Esophagus squamous epithelium (tissue), 5 donors: ENCODE measurements around the gene CCDC92. TPM values are rescaled to one million over a fixed set of nuclear protein-coding genes. Genes with fewer than 3 reads are reported as not detected.

Experiments
- DNase-seq: peaks from one replicate; lab custom pipeline; 2025; lab: John Stamatoyannopoulos, UW
- H3K27ac ChIP-seq, 4 donors: fragments of 200-600 bp; sonication (generic); one replicate each; pipeline ENCODE4 v1.5.1; 2016 to 2019; ENCODE audit warnings: mild to moderate bottlenecking in 1 of 4
- H3K27me3 ChIP-seq, 4 donors: fragments of 200-600 bp; sonication (generic); 1 replicate in 3 of 4; 2 replicates in 1 of 4; pipeline versions ENCODE4 v1.5.1 to v1.6.0; 2017 to 2021; ENCODE audit warnings: antibody characterized with exemption in 1 of 4
- H3K36me3 ChIP-seq, 3 donors: fragments of 200-600 bp; sonication (generic); one replicate each; pipeline ENCODE4 v1.5.1; 2016 to 2019
- H3K4me1 ChIP-seq, 3 donors: fragments of 200-600 bp; sonication (generic); one replicate each; pipeline ENCODE4 v1.5.1; 2017 to 2019
- H3K4me3 ChIP-seq, 4 donors: fragments of 200-600 bp; sonication (generic); 1 replicate in 3 of 4; 2 replicates in 1 of 4; pipeline ENCODE4 v1.5.1; 2016 to 2019; ENCODE audit warnings: mild to moderate bottlenecking in 2 of 4, moderate library complexity in 1 of 4
- H3K9me3 ChIP-seq, 3 donors: fragments of 200-600 bp; sonication (generic); one replicate each; pipeline ENCODE4 v1.5.1; 2016 to 2019
- POLR2A ChIP-seq, 4 donors: fragments of 450-650 bp; IDR thresholded peaks; one replicate each; pipeline ENCODE4 v1.6.1; 2017; ENCODE audit warnings: antibody characterized with exemption in 4 of 4, mild to moderate bottlenecking in 4 of 4, moderate library complexity in 3 of 4
- WGBS, 2 donors: methylation state at CpG; one replicate each; pipeline ENCODE4 v1.1.5; 2018; 5-methylcytosine and 5-hydroxymethylcytosine counted together
- intact Hi-C: fragments of 100-400 bp; cut with DNase I; formaldehyde crosslinking; loops from one replicate; pipeline ENCODE4 v1.15.0; 2022
- total RNA-seq, 4 donors: library from RNA; depleted of rRNA; stranded (reverse); fragments of >200 nt; gene quantifications; one replicate each; pipeline ENCODE4 v1.1.0, GENCODE V29; 2016
- TF ChIP-seq, protein P1 (sequence below), 6 experiments: fragments of 450-650 bp in 4 of 6; fragments of 200-600 bp in 2 of 6; sonication (generic) in 2 of 6; IDR thresholded peaks; one replicate each; pipeline ENCODE4 v1.5.1; 2016 to 2019; ENCODE audit warnings: antibody characterized with exemption in 6 of 6, mild to moderate bottlenecking in 4 of 6, moderate library complexity in 4 of 6
- donor health status: DM: yes; HTN: yes; CAD: no.

The CCDC92 gene
- total RNA-seq, 4 donors from 2014 or later, result 7.2 to 16.2 (median 11.4) TPM

DNA sequence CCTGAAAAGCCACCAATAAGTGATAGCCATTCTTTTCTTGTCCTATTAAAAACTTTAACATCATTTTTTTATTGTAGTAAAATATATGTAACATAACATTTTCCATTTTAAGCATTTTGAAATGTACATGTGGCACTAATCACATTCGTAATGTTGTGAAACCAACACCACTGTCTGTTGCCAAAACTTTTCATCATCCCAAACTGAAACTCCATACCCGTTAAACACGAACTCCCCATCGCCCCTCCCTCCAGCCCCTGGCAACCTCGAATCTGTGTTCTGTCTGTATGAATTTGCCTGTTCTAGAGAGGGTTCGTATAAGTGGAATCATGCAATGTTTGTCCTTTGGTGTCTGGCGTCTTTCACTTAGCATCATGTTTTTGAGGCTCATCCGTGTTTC lies 75.9 kb downstream of the CCDC92 start:
- no peak overlapping the region for H3K27ac ChIP-seq
- no peak overlapping the region for H3K4me3 ChIP-seq
- 29 to 46% methylated on average over 8 of the region's 8 CpGs for WGBS, 2 donors
- peaks cover 0 to 54% (median 0%) of the 10 kb centered on the region in 4 donors for H3K27me3 ChIP-seq
- intact Hi-C loops, result no loop called here
- no peaks in the 10 kb centered on the region for H3K36me3 ChIP-seq
- TF ChIP-seq, protein P1, sequence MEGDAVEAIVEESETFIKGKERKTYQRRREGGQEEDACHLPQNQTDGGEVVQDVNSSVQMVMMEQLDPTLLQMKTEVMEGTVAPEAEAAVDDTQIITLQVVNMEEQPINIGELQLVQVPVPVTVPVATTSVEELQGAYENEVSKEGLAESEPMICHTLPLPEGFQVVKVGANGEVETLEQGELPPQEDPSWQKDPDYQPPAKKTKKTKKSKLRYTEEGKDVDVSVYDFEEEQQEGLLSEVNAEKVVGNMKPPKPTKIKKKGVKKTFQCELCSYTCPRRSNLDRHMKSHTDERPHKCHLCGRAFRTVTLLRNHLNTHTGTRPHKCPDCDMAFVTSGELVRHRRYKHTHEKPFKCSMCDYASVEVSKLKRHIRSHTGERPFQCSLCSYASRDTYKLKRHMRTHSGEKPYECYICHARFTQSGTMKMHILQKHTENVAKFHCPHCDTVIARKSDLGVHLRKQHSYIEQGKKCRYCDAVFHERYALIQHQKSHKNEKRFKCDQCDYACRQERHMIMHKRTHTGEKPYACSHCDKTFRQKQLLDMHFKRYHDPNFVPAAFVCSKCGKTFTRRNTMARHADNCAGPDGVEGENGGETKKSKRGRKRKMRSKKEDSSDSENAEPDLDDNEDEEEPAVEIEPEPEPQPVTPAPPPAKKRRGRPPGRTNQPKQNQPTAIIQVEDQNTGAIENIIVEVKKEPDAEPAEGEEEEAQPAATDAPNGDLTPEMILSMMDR (IDR thresholded peaks at IDR 0.05), result no peak
- no peak for TF ChIP-seq POLR2A (IDR thresholded peaks at IDR 0.05)
- no peaks in the 10 kb centered on the region for H3K9me3 ChIP-seq
- no peaks in the 10 kb centered on the region for H3K4me1 ChIP-seq
- DNase-seq, result no peak

DNA sequence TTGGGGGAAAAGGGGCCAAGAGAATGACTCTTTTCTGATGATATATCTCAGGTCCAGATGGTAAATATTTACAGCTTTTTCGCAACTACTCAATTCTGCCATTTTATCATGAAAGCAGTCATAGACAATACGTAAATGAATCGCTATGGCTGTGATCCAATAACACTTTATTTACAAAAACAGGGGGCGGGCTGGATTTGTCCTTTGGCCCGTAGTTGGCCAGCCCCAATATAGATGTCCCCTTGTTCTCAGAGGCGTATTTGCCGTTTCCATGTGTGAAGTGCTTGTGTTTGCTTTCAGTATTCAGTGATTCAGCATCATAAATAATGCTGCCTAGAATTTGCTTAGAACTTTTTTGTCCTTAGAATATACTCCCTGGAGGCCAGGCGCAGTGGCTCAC lies 77.2 kb downstream of the CCDC92 start:
- 73 to 88% methylated on average over 5 to 8 of the region's 8 CpGs for WGBS, 2 donors

DNA sequence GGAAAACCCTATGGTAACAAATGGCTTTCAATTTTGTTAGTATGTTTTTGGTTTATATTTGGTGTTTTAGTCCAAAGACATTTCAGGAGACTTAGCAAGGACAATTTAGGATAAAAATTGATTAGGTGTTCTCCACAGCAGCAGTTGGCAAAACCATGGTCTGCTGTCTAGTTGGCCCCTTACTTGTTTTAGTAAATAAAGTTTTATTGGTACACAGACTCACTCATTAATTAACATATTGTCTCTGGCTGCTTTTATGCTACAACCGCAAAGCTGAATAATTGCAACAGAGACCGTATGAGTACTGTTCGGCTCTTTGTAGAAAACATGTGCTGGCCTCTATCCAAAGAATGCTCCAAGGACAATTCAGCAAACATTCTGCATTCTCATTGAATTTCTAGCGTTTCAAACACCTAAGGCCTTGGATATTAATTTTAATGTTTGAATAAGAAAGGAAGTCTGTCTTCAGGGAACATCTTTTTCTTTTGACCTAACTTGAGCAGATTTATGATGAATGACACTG lies 77.7 kb downstream of the CCDC92 start:
- no peaks in the 10 kb centered on the region for H3K4me1 ChIP-seq
- H3K27me3 ChIP-seq, result peaks cover 0 to 55% (median 0%) of the 10 kb centered on the region in 4 donors
- no peak for DNase-seq
- H3K9me3 ChIP-seq, result no peaks in the 10 kb centered on the region
- no peak overlapping the region for H3K27ac ChIP-seq
- TF ChIP-seq, protein P1 (IDR thresholded peaks at IDR 0.05), result no peak
- no peak for TF ChIP-seq POLR2A (IDR thresholded peaks at IDR 0.05)
- WGBS, 2 donors, result 50 to 60% methylated on average over 4 of the region's 4 CpGs
- H3K4me3 ChIP-seq, result no peak overlapping the region
- intact Hi-C loops, result no loop called here
- no peaks in the 10 kb centered on the region for H3K36me3 ChIP-seq

More for the DNA sequence above, 77.2 kb downstream of the CCDC92 start:
- Histone ChIP-seq H3K4me3 (no peak overlapping the region), H3K27ac (no peak overlapping the region), H3K4me1 (no peaks in the 10 kb centered on the region), H3K36me3 (no peaks in the 10 kb centered on the region), H3K27me3 (peaks cover 0 to 56% (median 0%) of the 10 kb centered on the region in 4 donors), H3K9me3 (no peaks in the 10 kb centered on the region)
- no peak for TF ChIP-seq POLR2A (IDR thresholded peaks at IDR 0.05)
- TF ChIP-seq, protein P1 (IDR thresholded peaks at IDR 0.05), result no peak
- no peak for DNase-seq
- intact Hi-C loops, result no loop called here

DNA sequence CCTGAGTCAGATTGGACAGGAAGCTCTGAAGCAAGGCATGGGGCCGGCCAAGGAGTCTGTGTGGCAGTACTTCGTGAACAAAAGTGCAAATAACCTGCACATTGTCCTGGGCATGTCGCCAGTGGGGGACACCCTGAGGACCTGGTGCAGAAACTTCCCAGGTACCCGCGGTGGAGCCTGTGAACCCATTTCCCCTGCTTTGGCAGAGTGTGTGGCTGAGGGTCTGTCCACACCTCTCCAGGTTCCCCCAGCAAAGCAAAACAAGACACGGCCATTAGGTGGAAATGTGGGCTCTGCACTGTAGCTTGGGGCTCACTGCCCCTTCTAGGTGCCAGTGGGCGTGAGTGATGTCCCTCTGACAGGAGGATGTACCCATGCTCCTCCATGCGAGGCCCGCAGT lies 79.4 kb downstream of the CCDC92 start:
- H3K4me3 ChIP-seq, result no peak overlapping the region
- intact Hi-C loops, result no loop called here
- no peak for DNase-seq
- no peaks in the 10 kb centered on the region for H3K36me3 ChIP-seq
- WGBS, 2 donors, result 51 to 77% methylated on average over 3 of the region's 9 CpGs
- no peak for TF ChIP-seq POLR2A (IDR thresholded peaks at IDR 0.05)
- TF ChIP-seq, protein P1 (IDR thresholded peaks at IDR 0.05), result no peak
- H3K27ac ChIP-seq, result no peak overlapping the region
- H3K9me3 ChIP-seq, result no peaks in the 10 kb centered on the region
- peaks cover 0 to 58% (median 0%) of the 10 kb centered on the region in 4 donors for H3K27me3 ChIP-seq
- H3K4me1 ChIP-seq, result no peaks in the 10 kb centered on the region

DNA sequence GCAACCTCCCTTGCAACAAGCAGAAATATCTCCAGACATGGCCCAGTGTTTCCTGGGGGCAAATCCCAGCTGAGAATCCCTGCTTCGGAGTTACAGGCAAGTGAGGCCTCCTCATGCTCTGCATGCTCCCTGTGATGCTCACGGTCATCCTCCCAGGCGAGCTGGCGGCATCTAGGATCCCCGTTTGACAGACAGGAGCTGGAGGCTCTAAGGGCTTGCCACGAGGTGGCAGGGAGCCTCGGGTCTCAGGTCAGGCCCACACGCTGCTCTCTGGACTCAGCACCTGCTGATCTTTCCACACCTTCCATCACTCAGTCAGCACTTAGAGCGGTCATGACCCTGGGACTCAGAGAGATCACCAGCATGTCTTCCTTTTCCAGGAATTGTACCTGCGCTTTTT lies 79.8 kb downstream of the CCDC92 start:
- no peak overlapping the region for H3K4me3 ChIP-seq
- 62 to 63% methylated on average over 5 to 8 of the region's 10 CpGs for WGBS, 2 donors
- no peak for DNase-seq
- H3K9me3 ChIP-seq, result no peaks in the 10 kb centered on the region
- H3K4me1 ChIP-seq, result no peaks in the 10 kb centered on the region
- no peak overlapping the region for H3K27ac ChIP-seq
- TF ChIP-seq POLR2A (IDR thresholded peaks at IDR 0.05), result no peak
- TF ChIP-seq, protein P1 (IDR thresholded peaks at IDR 0.05), result no peak
- no peaks in the 10 kb centered on the region for H3K36me3 ChIP-seq
- peaks cover 0 to 62% (median 0%) of the 10 kb centered on the region in 4 donors for H3K27me3 ChIP-seq
- intact Hi-C loops, result no loop called here
